ENCODE data around the gene ZNF670.

- TF ChIP-seq FOXP2 (optimal IDR thresholded peaks at IDR 0.05; ENCODE audit: borderline replicate concordance, extremely low read depth, extremely low read length, insufficient read depth) (no peak), POLR2AphosphoS5 (IDR thresholded peaks at IDR 0.05; ENCODE audit: low read depth, low read length) (no peak), REST (IDR thresholded peaks at IDR 0.05; ENCODE audit: insufficient read depth in 1 of 2, low read depth in 2 of 2, low read length in 2 of 2) (no peak)
Observed at GRCh38 chr1:247064304-247064703, 14.3 kb downstream of the ZNF670 start.
